RWPE1 (cell line): ENCODE data around the gene ZNF25.
"Not testable (repeated sequence)": the region's sequence is repeated elsewhere in the genome, so short reads cannot be mapped to it uniquely, and the experiment has no call there.

ENCODE experiments used
- CTCF ChIA-PET: fragments of 350-600 bp; sonication (Branson Sonifier 250); formaldehyde crosslinking; extraction: SDS; loops from one replicate; lab custom pipeline; 2021; lab: Yijun Ruan, JAX
- POLR2A ChIA-PET: fragments of 400-600 bp; formaldehyde crosslinking; extraction: SDS; loops from one replicate; lab custom pipeline; 2020; ENCODE audit warnings: antibody characterized with exemption; ENCODE audit not compliant: low non-redundant PET; lab: Yijun Ruan, JAX
- DNase-seq: peaks from one replicate; pipeline ENCODE4 v3.0.0; 2012; ENCODE audit warnings: low spot score
- H3K27ac ChIP-seq: fragments of 450-650 bp; 2 replicates; pipeline ENCODE4 v1.5.1; 2017
- CTCF ChIP-seq: fragments of 450-650 bp; conservative IDR thresholded peaks from 2 replicates; pipeline ENCODE4 v1.5.1; 2017; ENCODE audit warnings: low read depth, mild to moderate bottlenecking

The ZNF25 gene

DNA sequence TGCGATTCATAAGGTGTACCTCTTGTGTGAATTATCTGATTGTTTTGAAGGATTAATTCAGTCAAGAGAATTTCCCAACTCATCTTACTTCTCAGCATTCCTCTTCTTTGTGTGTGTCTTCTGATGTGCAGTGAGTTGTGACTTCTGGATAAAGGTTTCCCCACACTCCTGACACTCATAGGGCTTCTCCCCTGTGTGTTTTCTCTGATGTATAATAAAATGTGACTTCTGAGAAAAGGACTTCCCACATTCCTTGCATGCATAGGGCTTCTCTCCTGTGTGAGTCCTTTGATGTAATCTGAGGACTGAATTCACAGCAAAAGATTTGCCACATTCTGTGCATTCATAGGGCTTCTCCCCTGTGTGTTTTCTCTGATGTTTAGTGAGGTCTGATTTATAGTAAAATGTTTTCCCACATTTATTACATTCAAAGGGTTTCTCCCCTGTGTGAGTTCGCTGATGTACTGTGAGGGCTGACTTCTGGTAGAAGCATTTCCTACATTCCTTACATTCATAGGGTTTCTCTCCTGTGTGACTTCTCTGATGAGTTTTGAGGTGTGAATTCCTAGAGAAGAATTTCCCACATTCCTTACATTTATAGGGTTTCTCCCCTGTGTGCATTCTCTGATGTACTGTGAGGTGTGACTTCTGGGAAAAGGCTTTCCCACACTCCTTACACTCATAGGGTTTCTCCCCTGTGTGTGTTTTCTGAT lies 24.2 kb downstream of the ZNF25 start:
- ChIA-PET CTCF (no interaction called here), POLR2A (no interaction called here)
- H3K27ac ChIP-seq = no peak overlapping the region
- no peak for TF ChIP-seq CTCF
- no peak for DNase-seq

DNA sequence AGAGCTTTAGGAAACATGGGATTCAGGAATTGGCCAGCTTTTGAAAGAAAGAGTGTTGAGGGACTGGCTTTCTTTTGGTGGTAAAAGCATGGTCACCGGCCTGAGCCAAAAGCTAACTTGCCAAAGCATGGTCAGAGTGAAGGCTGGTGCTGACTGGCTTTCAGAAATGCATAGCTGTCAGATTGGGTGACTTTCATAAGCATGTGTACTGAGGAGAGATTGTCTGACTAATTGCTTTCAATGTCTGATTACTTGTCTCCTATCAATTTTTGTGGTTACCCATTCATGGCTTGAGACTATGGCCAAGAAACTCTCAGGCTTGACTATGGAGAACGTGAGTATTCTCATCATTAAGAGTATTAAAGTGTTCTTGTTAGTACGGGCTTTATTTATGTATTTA lies 28.2 kb downstream of the ZNF25 start:
- TF ChIP-seq CTCF = no peak

DNA sequence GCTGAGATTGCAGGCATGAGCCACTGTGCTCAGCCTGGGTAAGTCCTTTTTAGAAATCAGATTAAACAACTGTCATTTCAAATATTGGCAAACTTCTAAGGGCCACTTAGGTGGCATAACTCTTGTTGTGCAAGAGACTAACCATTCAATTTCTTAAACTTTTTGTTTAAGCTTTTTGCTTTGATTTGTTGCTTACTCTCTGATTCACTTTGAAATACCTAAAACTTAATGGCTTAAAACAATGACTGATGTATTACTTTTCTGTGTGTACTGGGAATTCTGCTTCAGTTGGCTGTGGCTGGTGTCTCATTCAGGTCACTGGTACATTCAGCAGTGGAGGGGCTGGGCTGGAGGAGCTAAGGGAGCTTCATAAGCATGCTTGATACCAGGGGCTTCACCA lies 28.9 kb downstream of the ZNF25 start:
- POLR2A ChIA-PET = no interaction called here
- no peak for TF ChIP-seq CTCF
- no peak overlapping the region for H3K27ac ChIP-seq
- CTCF ChIA-PET = no interaction called here
- DNase-seq = no peak

More for the DNA sequence above, 28.2 kb downstream of the ZNF25 start:
- POLR2A ChIA-PET = no interaction called here
- DNase-seq = no peak
- CTCF ChIA-PET = no interaction called here
- H3K27ac ChIP-seq = no peak overlapping the region

DNA sequence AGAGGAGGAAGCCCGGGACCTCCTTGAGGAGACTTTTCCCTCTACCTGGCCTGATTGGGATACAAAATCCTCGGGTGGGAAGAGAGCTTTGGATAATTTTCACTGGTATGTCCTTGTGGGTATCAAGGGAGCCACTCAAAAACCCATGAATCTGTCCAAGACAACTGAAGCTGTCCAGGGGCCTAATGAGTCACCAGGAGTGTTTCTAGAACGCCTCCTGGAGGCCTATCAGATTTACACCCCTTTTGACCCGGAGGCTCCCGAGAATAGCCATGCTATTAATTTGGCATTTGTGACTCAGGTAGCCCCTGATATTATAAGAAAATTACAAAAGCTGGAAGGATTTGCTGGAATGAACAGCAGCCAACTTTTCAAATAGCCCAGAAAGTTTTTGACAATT lies 38.6 kb downstream of the ZNF25 start:
- no peak for TF ChIP-seq CTCF
- ChIA-PET CTCF (interaction anchor here (0.8 kb wide), 1 partner anchor 107 kb away, joined by 4 read pairs; no protein-coding TSS in a partner anchor), POLR2A (no interaction called here)
- no peak overlapping the region for H3K27ac ChIP-seq
- DNase-seq = no peak

DNA sequence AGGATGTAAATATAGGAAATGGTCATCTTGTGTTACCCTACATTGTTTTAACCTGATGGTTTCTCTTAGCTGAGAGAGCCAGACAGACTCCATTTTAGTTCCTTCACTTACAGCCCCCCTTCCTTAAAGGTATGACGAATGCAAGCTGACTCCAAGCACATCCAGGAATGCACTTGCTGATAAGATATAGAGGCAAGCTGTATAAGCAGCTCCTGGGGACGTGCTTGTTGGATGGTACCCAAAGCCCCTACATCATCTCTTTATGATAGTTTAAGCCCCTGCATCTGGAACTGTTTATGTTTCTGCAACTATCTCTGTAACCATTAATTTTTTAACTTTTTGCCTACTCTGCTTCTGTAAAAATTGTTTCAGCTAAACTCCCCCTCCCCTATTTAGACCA lies 41.7 kb downstream of the ZNF25 start:
- DNase-seq = no peak
- POLR2A ChIA-PET = no interaction called here
- CTCF ChIA-PET = no interaction called here
- TF ChIP-seq CTCF = no peak
- H3K27ac ChIP-seq = no peak overlapping the region

DNA sequence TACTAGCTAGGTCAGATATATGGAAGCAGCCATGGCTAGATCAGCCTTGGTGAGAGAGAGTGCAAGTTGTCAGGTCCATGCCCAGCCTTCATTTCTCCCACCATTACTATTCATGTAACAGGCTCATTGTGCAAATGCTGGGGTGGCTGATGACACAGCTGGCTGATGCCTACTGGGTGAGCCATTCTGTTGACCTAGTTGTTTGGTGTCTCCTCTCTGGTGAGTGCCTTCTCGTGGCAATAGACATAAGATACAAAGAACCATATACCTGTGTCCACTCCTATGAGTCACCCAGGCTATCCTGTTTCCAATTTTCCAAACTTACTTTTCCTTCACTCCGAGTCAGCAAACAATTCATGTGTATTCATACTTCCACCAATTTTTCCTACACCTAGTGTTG lies 46.0 kb downstream of the ZNF25 start:
- CTCF ChIA-PET = no interaction called here
- H3K27ac ChIP-seq = no peak overlapping the region
- DNase-seq = no peak
- TF ChIP-seq CTCF = no peak
- POLR2A ChIA-PET = no interaction called here

DNA sequence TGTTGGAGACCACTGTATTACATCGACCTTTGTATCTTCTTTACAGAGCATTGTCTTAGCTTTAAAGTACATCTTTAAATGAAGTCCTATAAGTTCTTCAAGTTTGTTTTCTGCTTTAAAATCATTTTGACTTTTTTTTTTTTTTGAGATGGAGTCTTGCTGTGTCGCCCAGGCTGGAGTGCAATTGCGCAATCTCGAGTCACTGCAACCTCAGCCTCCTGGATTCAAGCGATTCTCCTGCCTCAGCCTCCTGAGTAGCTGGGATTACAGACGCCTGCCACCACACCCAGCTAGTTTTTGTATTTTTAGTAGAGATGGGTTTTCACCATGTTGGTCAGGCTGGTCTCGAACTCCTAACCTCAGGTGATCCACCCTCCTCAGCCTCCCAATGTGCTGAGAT lies 68.3 kb downstream of the ZNF25 start:
- CTCF ChIA-PET = interaction anchor here (0.6 kb wide), 1 partner anchor 33 kb away, joined by 4 read pairs; no protein-coding TSS in a partner anchor
- DNase-seq, H3K27ac ChIP-seq, POLR2A ChIA-PET: not testable (repeated sequence)
